ENCODE results near the gene RAD51B. TPM values are rescaled to one million over a fixed set of nuclear protein-coding genes. Genes with fewer than 3 reads are reported as not detected.

Gene RAD51B
- total and polyA plus RNA-seq, 9 of the 15 experiments (the other 6 are each of a cell fraction or from before 2014, with no cell fraction given), result 8.5 to 17.3 (median 11.3) TPM

DNA sequence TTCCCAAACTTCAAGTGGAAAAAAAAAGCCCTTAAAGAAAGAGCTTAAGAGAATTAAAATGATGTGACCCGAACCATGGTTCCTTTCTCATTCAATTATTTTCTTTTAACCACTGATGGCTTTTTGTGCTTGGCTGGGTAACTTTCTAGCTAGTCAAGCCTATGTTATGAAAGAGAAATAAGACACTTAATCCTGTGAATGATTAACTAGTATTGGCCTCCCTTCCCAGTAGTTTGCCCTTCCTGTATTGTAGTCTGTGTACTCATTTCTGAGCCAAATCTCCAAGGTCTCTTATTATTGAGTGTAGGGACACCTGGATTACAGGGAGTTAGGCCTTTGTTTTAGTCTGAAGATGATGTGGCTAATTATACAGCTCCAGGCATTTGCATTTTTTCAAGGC, 353.0 kb downstream of the RAD51B start (continued):
- TF ChIP-seq ETS1 (conservative IDR thresholded peaks at IDR 0.05; ENCODE audit: control insufficient read depth, low read depth, low read length), result no peak
- TF ChIP-seq SAFB2 (IDR thresholded peaks at IDR 0.05; ENCODE audit: borderline replicate concordance, low read depth, low read length, severe bottlenecking), result no peak
- TF ChIP-seq RUNX1 (IDR thresholded peaks at IDR 0.05; ENCODE audit: low read depth), result no peak
- no peak for TF ChIP-seq ZNF830 (CRISPR knock-in tag; IDR thresholded peaks at IDR 0.05)

DNA sequence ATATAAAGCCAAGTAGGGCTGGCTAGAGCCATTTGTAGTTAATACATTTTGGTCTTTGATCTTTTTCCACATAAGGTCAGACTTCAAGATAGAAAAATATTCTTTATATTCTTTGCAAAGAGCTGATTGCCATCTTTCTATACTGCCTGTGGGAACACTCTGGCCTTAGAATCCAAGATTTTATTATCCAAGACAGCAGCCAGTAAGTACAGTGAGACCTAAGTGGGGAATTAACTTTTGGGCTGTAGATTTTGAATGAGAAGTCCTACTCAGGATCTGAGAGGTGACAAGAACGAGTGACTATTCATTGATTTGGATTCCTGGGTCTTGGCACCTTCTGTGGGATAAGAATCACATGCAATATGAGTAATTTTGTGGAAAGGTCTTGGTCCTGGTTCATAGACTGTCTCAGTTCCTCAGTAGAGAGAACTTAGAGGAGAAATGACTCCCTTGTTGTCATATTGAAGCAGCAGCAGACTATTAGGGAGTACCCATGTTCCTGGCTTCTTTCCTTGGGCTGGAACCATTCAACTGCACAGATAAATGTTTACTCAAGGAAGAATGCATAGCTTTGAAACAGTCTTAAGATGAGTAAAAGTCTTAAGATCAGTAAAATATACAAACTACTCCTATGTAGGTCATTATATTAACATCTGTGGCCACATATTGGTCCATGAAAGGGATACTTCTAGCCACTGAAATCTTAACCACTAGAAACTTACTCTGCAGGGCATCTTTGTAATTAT, 353.8 kb downstream of the RAD51B start:
- in situ Hi-C loops (cut with MboI), result no loop called here
- intact Hi-C loops (cut with micrococcal nuclease), result no loop called here
- Histone ChIP-seq H3K79me2 (ENCODE audit: control insufficient read depth, insufficient read depth, low read length) (no peaks in the 10 kb centered on the region), H3K36me3 (ENCODE audit: control insufficient read depth, insufficient read depth, low read length) (no peaks in the 10 kb centered on the region), H3K4me1 (replicated peaks in 1 of 2; ENCODE audit: control insufficient read depth in 2 of 2, insufficient read depth in 2 of 2, low read length in 2 of 2) (no peaks in the 10 kb centered on the region), H3K9ac (ENCODE audit: insufficient read depth in 1 of 2, low read depth in 2 of 2, low read length in 2 of 2) (no peak overlapping the region), H3K4me3 (no peak overlapping the region), H3K9me3 (replicated peaks; ENCODE audit: control insufficient read depth, insufficient read depth, low read depth, low read length) (no peaks in the 10 kb centered on the region), H3K27me3 (ENCODE audit: control insufficient read depth in 2 of 2, insufficient read depth in 2 of 2, low read length in 2 of 2) (no peaks in the 10 kb centered on the region), H3K9me1 (ENCODE audit: control insufficient read depth, insufficient read depth, low read length) (no peaks in the 10 kb centered on the region), H3K27ac (ENCODE audit: extremely low read depth, low read depth, low read length) (no peak overlapping the region), H2AFZ (ENCODE audit: low read depth, low read length) (no peak overlapping the region), H3K4me2 (ENCODE audit: insufficient read depth, low read length) (no peak overlapping the region), H4K20me1 (replicated peaks; ENCODE audit: control insufficient read depth, insufficient read depth, low read length) (no peaks in the 10 kb centered on the region)
- CTCF ChIA-PET (ENCODE audit: low intra/inter-chr PET ratio), result no interaction called here
- ATAC-seq, result no peak
- DNase-seq (ENCODE audit: extremely low read depth in 1 of 4, low spot score in 3 of 4), result no peak
- POLR2A ChIA-PET, result interaction anchor here (1.3 kb wide), 1 partner anchor 11 kb away, joined by 6 read pairs; no protein-coding TSS in a partner anchor
- FAIRE-seq, result no peak
- no TSS peak for BruUV-seq (replicated peaks)
- 7% methylated on average over 1 of the region's 1 CpG for WGBS (ENCODE audit: insufficient coverage, low coverage, missing lambda C conversion rate)
- no peak for TF ChIP-seq U2AF2 (optimal IDR thresholded peaks at IDR 0.05; ENCODE audit: low read depth, low read length)
- TF ChIP-seq, protein P1, sequence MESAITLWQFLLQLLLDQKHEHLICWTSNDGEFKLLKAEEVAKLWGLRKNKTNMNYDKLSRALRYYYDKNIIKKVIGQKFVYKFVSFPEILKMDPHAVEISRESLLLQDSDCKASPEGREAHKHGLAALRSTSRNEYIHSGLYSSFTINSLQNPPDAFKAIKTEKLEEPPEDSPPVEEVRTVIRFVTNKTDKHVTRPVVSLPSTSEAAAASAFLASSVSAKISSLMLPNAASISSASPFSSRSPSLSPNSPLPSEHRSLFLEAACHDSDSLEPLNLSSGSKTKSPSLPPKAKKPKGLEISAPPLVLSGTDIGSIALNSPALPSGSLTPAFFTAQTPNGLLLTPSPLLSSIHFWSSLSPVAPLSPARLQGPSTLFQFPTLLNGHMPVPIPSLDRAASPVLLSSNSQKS (CRISPR knock-in tag; IDR thresholded peaks at IDR 0.05), result no peak
- TF ChIP-seq ZNF561 (CRISPR knock-in tag; conservative IDR thresholded peaks at IDR 0.05), result no peak
- no peak for TF ChIP-seq ZNF232 (CRISPR knock-in tag; IDR thresholded peaks at IDR 0.05)
- TF ChIP-seq REST (IDR thresholded peaks at IDR 0.05; ENCODE audit: borderline replicate concordance), result no peak
- no peak for TF ChIP-seq REST (CRISPR knock-in tag; IDR thresholded peaks at IDR 0.05; ENCODE audit: low read depth)

Data from K562 (cell line).